MM.1S (cell line): Measurements from ENCODE around the gene ANTXR1.

ENCODE experiments used
- CTCF ChIP-seq: fragments of 300-600 bp; sonication (generic); IDR thresholded peaks from 2 replicates; pipeline ENCODE4 v1.5.1; 2016; ENCODE audit warnings: antibody characterized with exemption, low read length, mixed read lengths
- EZH2phosphoT487 ChIP-seq: fragments of 300-600 bp; sonication (generic); IDR thresholded peaks from 2 replicates; pipeline ENCODE4 v1.6.1; 2018; ENCODE audit warnings: antibody characterized with exemption, low read length

GRCh38 chr2:69089266-69089665, 76.3 kb downstream of the ANTXR1 start:
- TF ChIP-seq CTCF (no peak), EZH2phosphoT487 (no peak)
